ENCODE measurements around the gene CUL5. TPM values are rescaled to one million over a fixed set of nuclear protein-coding genes. Genes with fewer than 3 reads are reported as not detected.
"Not testable (repeated sequence)": the region's sequence is repeated elsewhere in the genome, so short reads cannot be mapped to it uniquely, and the experiment has no call there.

Gene CUL5
- total RNA-seq, 2 experiments from 2014 or later = 18.8 to 39.7 TPM

DNA sequence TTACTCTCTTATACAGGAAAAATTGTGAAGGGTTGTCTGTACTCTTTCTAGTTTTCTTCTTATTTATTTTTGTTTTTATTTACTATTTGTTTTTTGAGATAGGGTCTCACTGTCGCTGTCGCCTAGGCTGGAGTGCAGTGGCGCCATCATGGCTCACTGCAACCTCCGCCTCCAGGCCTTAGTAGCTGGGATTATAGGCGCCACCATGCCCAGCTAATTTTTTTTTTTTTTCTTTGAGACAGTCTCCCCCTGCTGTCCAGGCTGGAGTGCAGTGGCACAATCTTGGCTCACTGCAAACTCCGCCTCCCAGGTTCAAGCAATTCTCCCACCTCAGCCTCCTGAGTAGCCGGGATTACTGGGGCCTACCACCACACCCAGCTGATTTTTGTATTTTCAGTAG, 18.4 kb downstream of the CUL5 start:
- Histone ChIP-seq H3K79me2 (ENCODE audit: insufficient read depth, low read depth, low read length) (peaks cover 100% of the 10 kb centered on the region), H3K27ac (ENCODE audit: low read depth, low read length, poor library complexity, severe bottlenecking) (no peak overlapping the region), H3K9me3 (ENCODE audit: low read length) (no peaks in the 10 kb centered on the region), H3K4me2 (ENCODE audit: low read length) (no peak overlapping the region), H3K4me3 (ENCODE audit: low read depth, low read length, poor library complexity, severe bottlenecking) (no peak overlapping the region), H3K4me1 (ENCODE audit: insufficient read depth, low read length, poor library complexity, severe bottlenecking) (no peaks in the 10 kb centered on the region), H3K36me3 (ENCODE audit: insufficient read depth, low read length) (peaks cover 47% of the 10 kb centered on the region), H3K9me2 (ENCODE audit: insufficient read depth, low read length) (0 out of 2 replicates have a peak, but pooled peaks cover 2% of the 10 kb centered on the region), H4K20me1 (ENCODE audit: insufficient read depth, low read length) (peaks cover 20% of the 10 kb centered on the region), H2AFZ (ENCODE audit: low read length) (no peak overlapping the region)
- BruUV-seq (replicated peaks) = no TSS peak
- POLR2A ChIA-PET = interaction anchor here (0.6 to 0.7 kb wide), 3 partner anchors 16 to 482 kb away, joined by 3 to 4 read pairs (median 4); no protein-coding TSS in a partner anchor
- TF ChIP-seq, protein P1, sequence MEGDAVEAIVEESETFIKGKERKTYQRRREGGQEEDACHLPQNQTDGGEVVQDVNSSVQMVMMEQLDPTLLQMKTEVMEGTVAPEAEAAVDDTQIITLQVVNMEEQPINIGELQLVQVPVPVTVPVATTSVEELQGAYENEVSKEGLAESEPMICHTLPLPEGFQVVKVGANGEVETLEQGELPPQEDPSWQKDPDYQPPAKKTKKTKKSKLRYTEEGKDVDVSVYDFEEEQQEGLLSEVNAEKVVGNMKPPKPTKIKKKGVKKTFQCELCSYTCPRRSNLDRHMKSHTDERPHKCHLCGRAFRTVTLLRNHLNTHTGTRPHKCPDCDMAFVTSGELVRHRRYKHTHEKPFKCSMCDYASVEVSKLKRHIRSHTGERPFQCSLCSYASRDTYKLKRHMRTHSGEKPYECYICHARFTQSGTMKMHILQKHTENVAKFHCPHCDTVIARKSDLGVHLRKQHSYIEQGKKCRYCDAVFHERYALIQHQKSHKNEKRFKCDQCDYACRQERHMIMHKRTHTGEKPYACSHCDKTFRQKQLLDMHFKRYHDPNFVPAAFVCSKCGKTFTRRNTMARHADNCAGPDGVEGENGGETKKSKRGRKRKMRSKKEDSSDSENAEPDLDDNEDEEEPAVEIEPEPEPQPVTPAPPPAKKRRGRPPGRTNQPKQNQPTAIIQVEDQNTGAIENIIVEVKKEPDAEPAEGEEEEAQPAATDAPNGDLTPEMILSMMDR (conservative IDR thresholded peaks at IDR 0.05; ENCODE audit: low read length) = 0 out of 2 replicates have a peak, but pooled peaks have one; percentile 38
- no peak for TF ChIP-seq EZH2phosphoT487 (IDR thresholded peaks at IDR 0.05; ENCODE audit: borderline replicate concordance, low read depth, low read length)
- CTCF ChIA-PET (ENCODE audit: unreplicated experiment) = interaction anchor here (0.6 kb wide), 1 partner anchor 27 kb away, joined by 3 read pairs; no protein-coding TSS in a partner anchor
- intact Hi-C loops (cut with micrococcal nuclease; ENCODE audit: unreplicated experiment) = no loop called here
- DNase-seq (ENCODE audit: low spot score) = no peak

DNA sequence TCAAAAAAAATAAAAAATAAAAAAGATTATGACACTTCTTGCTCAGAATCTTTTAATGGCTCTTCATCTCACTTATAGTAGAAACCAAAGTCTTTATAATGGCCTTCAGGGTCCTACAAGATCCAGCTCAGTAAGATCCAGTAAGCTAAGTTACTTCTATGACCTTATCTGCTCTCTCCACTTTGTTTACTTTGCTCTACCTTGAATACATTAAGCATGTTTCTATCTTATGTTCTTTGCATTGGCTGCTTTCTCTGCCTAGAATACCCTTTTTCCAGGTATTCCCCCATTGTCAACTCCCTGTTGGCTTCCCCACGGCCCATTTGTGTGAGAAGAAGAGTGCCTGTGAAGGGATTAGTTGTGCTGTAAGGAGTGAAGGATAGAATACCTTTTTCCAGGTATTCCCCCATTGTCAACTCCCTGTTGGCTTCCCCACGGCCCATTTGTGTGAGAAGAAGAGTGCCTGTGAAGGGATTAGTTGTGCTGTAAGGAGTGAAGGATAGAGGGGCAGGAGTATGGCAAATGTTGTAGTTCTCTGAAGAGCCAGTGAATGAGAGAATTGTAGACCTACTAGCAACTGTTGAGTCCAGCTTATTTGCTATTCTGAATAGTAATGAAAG, 20.2 kb downstream of the CUL5 start:
- Histone ChIP-seq H4K20me1 (ENCODE audit: insufficient read depth, low read length) (peaks cover 22% of the 10 kb centered on the region), H3K79me2 (ENCODE audit: insufficient read depth, low read depth, low read length) (peaks cover 98% of the 10 kb centered on the region), H3K36me3 (ENCODE audit: insufficient read depth, low read length) (peaks cover 55% of the 10 kb centered on the region)
- H2AFZ ChIP-seq (ENCODE audit: low read length); H3K27ac ChIP-seq (ENCODE audit: low read depth, low read length, poor library complexity, severe bottlenecking); H3K4me1 ChIP-seq (ENCODE audit: insufficient read depth, low read length, poor library complexity, severe bottlenecking); H3K9me3 ChIP-seq (ENCODE audit: low read length); BruUV-seq (replicated peaks); intact Hi-C loops (cut with micrococcal nuclease; ENCODE audit: unreplicated experiment); H3K9me2 ChIP-seq (ENCODE audit: insufficient read depth, low read length); POLR2A ChIA-PET; DNase-seq (ENCODE audit: low spot score); H3K4me3 ChIP-seq (ENCODE audit: low read depth, low read length, poor library complexity, severe bottlenecking); H3K4me2 ChIP-seq (ENCODE audit: low read length): not testable (repeated sequence)
- CTCF ChIA-PET (ENCODE audit: unreplicated experiment) = interaction anchor here (1.1 kb wide), 1 partner anchor 20 kb away, joined by 4 read pairs; the partner anchor contains the start of gene CUL5

DNA sequence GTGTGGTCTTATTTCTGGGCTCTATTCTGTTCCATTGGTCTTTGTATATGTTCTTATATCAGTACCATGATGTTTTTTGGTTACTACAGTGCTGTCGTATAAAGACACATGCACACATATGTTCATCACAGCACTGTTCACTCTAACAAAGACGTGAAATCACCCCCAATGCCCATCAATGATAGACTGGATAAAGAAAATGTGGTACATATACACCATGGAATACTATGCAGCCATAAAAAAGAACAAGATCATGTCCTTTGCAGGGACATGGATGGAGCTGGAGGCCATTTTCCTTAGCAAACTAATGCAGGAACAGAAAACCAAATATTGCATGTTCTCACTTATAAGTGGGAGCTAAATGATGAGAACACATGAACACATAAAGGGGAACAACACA, 22.9 kb downstream of the CUL5 start:
- DNase-seq (ENCODE audit: low spot score); CTCF ChIA-PET (ENCODE audit: unreplicated experiment); H3K4me3 ChIP-seq (ENCODE audit: low read depth, low read length, poor library complexity, severe bottlenecking); POLR2A ChIA-PET; H3K4me2 ChIP-seq (ENCODE audit: low read length); intact Hi-C loops (cut with micrococcal nuclease; ENCODE audit: unreplicated experiment); H3K27ac ChIP-seq (ENCODE audit: low read depth, low read length, poor library complexity, severe bottlenecking); H4K20me1 ChIP-seq (ENCODE audit: insufficient read depth, low read length); H3K9me2 ChIP-seq (ENCODE audit: insufficient read depth, low read length); H3K4me1 ChIP-seq (ENCODE audit: insufficient read depth, low read length, poor library complexity, severe bottlenecking); BruUV-seq (replicated peaks); H3K9me3 ChIP-seq (ENCODE audit: low read length); H2AFZ ChIP-seq (ENCODE audit: low read length): not testable (repeated sequence)
- peaks cover 73% of the 10 kb centered on the region for H3K36me3 ChIP-seq (ENCODE audit: insufficient read depth, low read length)
- peaks cover 71% of the 10 kb centered on the region for H3K79me2 ChIP-seq (ENCODE audit: insufficient read depth, low read depth, low read length)
